ENCODE results near the gene GFPT1.

Gene GFPT1

DNA sequence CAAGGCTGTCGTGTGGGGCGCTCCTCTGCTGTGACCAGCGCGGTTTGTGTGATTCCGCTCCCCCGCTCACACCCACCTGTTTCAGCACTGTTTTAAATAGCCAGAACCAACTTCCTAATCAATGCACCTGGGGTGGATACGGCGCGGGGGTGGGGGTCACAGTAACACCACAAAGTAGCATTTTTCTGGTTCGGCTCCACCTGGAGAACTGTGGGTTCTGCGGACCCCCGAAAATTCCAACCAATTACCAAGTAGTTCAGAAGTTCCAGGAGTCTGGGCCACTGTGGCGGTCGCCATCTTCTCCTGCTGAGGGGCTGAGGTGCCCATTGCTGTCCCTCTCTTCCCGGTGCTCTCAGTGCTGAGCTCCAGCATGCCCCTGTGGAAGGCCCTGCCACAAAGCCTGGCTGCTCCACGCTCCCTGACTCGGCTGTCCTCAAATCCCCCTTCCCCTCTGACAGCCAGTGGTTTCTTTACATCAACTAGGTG, 79.4 kb downstream of the GFPT1 start:
- H3K4me1 ChIP-seq (ENCODE audit: control insufficient read depth, insufficient read depth, low read length) = peaks cover 3% of the 10 kb centered on the region
- H3K27ac ChIP-seq (ENCODE audit: insufficient read depth, low read depth, low read length, poor library complexity, severe bottlenecking) = no peak overlapping the region
- 45 to 46% methylated on average over 17 of the region's 17 CpGs for WGBS, 2 experiments

DNA sequence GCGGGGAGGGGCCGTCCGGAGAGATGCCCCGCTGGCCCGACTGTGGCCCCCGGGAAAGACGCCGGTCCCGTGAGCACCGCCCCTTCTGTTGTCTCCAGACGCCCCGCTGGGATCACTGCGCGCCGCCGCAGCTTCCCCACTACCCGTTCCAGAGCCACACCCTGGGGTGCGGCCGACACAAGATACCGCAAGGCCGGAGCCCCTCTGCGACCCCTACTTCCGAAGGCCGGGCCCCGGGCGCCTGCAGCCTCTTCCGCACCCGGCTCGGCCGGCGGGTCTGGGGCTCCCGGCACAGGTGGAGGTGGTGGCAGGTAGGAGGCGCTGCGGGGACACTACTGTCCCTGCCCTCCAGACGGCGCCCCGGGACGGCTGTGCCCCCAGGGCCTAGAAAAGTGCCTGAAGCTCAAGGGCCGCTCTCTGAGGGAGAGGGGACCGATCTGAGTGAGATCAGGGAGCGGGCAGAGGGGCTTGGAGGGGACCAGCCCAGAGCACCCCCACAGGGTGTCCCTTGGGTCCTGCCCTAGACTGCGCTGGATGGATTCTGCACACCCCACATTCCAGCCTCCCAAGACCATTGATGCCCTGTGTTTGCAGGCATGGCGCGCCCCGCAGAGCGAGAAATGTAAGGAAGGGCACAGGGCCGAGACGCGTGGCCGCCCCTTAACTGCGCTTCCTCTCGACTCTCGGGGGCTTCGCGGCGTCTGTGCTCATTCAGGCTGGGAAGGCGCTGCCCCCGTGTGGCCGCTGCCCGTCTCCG, 80.0 kb downstream of the GFPT1 start:
- peaks cover 3% of the 10 kb centered on the region for H3K4me1 ChIP-seq (ENCODE audit: control insufficient read depth, insufficient read depth, low read length)
- no peak overlapping the region for H3K27ac ChIP-seq (ENCODE audit: insufficient read depth, low read depth, low read length, poor library complexity, severe bottlenecking)
- H3K9me3 ChIP-seq (ENCODE audit: control insufficient read depth, low read length) = no peaks in the 10 kb centered on the region
- no peaks in the 10 kb centered on the region for H3K36me3 ChIP-seq (ENCODE audit: control insufficient read depth, insufficient read depth, low read length)
- peaks cover 29% of the 10 kb centered on the region for H3K27me3 ChIP-seq (ENCODE audit: control insufficient read depth, insufficient read depth, low read length, poor library complexity, severe bottlenecking)
- WGBS, 2 experiments = 1% methylated on average over 61 of the region's 61 CpGs
- H3K4me3 ChIP-seq (ENCODE audit: insufficient read depth, low read depth, low read length) = peak overlapping the region; percentile 36

More for the DNA sequence above, 79.4 kb downstream of the GFPT1 start:
- Histone ChIP-seq H3K9me3 (ENCODE audit: control insufficient read depth, low read length) (no peaks in the 10 kb centered on the region), H3K27me3 (ENCODE audit: control insufficient read depth, insufficient read depth, low read length, poor library complexity, severe bottlenecking) (peaks cover 29% of the 10 kb centered on the region), H3K4me3 (ENCODE audit: insufficient read depth, low read depth, low read length) (peak overlapping the region; percentile 36), H3K36me3 (ENCODE audit: control insufficient read depth, insufficient read depth, low read length) (no peaks in the 10 kb centered on the region)

DNA sequence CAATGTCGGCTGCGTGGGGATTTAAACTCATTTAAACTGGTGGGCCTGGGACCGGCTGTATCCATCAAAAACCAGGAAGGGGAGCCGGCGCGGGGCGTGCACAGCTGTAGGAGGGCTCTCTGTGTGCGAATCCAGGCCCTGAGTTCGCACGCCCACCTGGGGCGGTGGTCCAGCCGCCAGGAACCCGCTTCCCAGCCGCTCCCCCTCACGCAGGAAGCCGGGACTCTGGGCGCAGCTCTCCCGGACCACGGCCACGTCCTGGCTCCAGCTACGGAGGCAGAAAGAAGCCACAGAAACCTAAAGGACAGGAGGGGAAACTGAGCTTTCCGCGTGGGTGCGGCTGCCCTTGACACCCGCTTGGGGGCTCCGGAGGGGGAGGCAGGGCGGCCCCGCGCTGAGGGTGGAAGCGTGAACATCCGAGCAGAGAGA, 80.6 kb downstream of the GFPT1 start:
- no peaks in the 10 kb centered on the region for H3K36me3 ChIP-seq (ENCODE audit: control insufficient read depth, insufficient read depth, low read length)
- peaks cover 3% of the 10 kb centered on the region for H3K4me1 ChIP-seq (ENCODE audit: control insufficient read depth, insufficient read depth, low read length)
- H3K9me3 ChIP-seq (ENCODE audit: control insufficient read depth, low read length) = no peaks in the 10 kb centered on the region
- 2 to 3% methylated on average over 31 of the region's 31 CpGs for WGBS, 2 experiments
- H3K27me3 ChIP-seq (ENCODE audit: control insufficient read depth, insufficient read depth, low read length, poor library complexity, severe bottlenecking) = peaks cover 29% of the 10 kb centered on the region
- peak overlapping the region; percentile 36 for H3K4me3 ChIP-seq (ENCODE audit: insufficient read depth, low read depth, low read length)
- H3K27ac ChIP-seq (ENCODE audit: insufficient read depth, low read depth, low read length, poor library complexity, severe bottlenecking) = no peak overlapping the region

DNA sequence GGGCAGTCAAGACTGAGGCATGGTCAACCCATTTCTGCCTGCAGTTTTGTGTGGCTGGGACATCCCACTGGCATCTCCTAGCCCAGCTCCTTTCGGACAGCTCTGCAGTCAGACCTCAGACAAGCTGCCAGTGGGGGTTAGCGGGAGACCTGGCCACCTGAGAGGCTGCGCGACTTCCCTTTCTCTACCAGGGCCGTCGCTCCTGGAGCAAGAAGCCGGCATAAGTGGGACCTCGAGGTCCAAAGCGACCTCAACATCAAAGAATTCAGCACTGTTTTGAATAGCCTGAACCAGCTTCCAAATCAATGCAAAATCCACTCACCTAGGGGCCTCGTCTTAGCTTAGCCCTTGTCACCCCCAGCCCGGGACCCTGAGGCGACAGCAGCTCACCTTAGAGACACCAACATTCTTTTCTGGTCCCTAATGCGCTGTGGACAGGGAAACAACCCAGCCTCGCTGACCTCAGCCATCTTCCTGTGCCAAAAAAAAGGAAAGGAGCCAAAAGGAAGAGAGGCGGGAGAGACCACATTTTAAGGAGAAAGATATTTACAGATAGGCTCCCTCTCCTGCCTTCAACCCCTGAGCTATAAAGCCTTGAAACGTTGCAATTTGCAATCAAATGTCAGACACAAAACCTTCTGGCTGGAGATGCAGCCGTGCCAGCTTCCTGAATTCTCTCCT, 81.2 kb downstream of the GFPT1 start:
- 48 to 52% methylated on average over 17 of the region's 17 CpGs for WGBS, 2 experiments
- Histone ChIP-seq H3K27me3 (ENCODE audit: control insufficient read depth, insufficient read depth, low read length, poor library complexity, severe bottlenecking) (peaks cover 29% of the 10 kb centered on the region), H3K4me1 (ENCODE audit: control insufficient read depth, insufficient read depth, low read length) (peaks cover 3% of the 10 kb centered on the region), H3K27ac (ENCODE audit: insufficient read depth, low read depth, low read length, poor library complexity, severe bottlenecking) (no peak overlapping the region), H3K4me3 (ENCODE audit: insufficient read depth, low read depth, low read length) (peak overlapping the region; percentile 36), H3K36me3 (ENCODE audit: control insufficient read depth, insufficient read depth, low read length) (no peaks in the 10 kb centered on the region), H3K9me3 (ENCODE audit: control insufficient read depth, low read length) (no peaks in the 10 kb centered on the region)

DNA sequence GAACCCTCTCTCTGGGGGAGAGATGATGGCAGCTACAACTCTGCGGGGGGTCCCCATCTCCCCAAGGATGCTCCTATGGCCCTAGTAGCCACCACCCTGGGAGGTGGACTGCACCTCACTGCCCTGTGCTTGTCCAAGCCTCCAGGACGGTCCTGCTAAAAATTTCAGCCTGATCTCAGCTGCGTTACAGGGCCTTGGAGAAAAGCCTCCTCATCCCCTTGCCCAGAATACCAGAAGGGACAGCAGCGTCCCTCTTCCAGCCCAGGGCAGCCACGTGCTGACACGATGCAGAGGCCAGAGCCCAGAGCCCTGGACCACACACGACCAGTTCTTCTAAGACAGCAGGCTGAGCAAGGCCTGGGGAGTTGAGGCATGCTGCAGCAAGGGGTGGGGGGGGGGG, 81.9 kb downstream of the GFPT1 start:
- Histone ChIP-seq H3K36me3 (ENCODE audit: control insufficient read depth, insufficient read depth, low read length) (no peaks in the 10 kb centered on the region), H3K27me3 (ENCODE audit: control insufficient read depth, insufficient read depth, low read length, poor library complexity, severe bottlenecking) (peaks cover 29% of the 10 kb centered on the region)
- WGBS, 2 experiments = 91 to 93% methylated on average over 7 of the region's 7 CpGs

DNA sequence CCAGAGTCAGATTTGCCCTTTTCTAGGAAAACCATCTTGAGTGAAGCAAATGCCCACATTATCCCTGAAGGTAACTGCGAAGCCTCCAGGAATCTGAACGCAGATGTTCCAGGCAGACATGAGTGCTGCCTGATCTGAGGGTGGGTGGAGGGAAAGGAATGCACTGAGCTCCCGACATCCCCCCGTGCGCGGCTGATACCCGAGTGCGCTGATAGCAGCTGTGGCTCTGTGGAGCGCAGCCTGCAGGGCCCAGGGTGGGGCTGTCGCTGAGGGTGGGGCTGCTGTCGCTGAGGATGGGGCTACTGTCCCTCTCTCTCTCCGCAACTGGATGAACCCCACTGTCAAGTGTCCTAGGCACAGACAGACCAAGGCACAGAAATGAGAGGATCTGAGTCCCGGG, 82.4 kb downstream of the GFPT1 start:
- 90 to 92% methylated on average over 13 of the region's 13 CpGs for WGBS, 2 experiments
- no peaks in the 10 kb centered on the region for H3K9me3 ChIP-seq (ENCODE audit: control insufficient read depth, low read length)
- H3K27ac ChIP-seq (ENCODE audit: insufficient read depth, low read depth, low read length, poor library complexity, severe bottlenecking) = no peak overlapping the region

More for the DNA sequence above, 81.9 kb downstream of the GFPT1 start:
- H3K4me1 ChIP-seq (ENCODE audit: control insufficient read depth, insufficient read depth, low read length) = peaks cover 3% of the 10 kb centered on the region
- H3K4me3 ChIP-seq (ENCODE audit: insufficient read depth, low read depth, low read length) = no peak overlapping the region
- no peak overlapping the region for H3K27ac ChIP-seq (ENCODE audit: insufficient read depth, low read depth, low read length, poor library complexity, severe bottlenecking)
- no peaks in the 10 kb centered on the region for H3K9me3 ChIP-seq (ENCODE audit: control insufficient read depth, low read length)

DNA sequence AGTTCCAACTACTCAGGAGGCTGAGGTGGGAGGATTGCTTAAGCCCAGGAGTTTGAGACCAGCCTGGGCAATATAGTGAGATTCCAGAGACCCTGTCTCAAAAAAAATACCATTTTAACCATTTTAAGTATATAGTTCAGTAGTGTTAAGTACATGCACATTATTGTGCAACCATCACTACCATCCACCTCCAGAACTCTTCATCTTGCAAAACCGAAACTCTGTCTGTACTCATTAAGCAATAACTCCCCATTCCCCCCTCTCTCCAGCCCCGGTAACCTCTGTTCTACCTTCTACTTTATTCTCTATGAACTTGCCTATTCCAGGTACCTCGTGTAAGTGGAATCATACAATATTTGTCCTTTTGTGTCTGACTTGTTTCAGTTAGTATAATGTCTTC, 86.4 kb downstream of the GFPT1 start:
- WGBS, 2 experiments = 90 to 99% methylated on average over 3 of the region's 3 CpGs
- Histone ChIP-seq H3K36me3 (ENCODE audit: control insufficient read depth, insufficient read depth, low read length) (no peaks in the 10 kb centered on the region), H3K4me1 (ENCODE audit: control insufficient read depth, insufficient read depth, low read length) (no peaks in the 10 kb centered on the region), H3K27ac (ENCODE audit: insufficient read depth, low read depth, low read length, poor library complexity, severe bottlenecking) (no peak overlapping the region), H3K27me3 (ENCODE audit: control insufficient read depth, insufficient read depth, low read length, poor library complexity, severe bottlenecking) (peaks cover 8% of the 10 kb centered on the region), H3K4me3 (ENCODE audit: insufficient read depth, low read depth, low read length) (no peak overlapping the region), H3K9me3 (ENCODE audit: control insufficient read depth, low read length) (no peaks in the 10 kb centered on the region)

More for the DNA sequence above, 82.4 kb downstream of the GFPT1 start:
- H3K36me3 ChIP-seq (ENCODE audit: control insufficient read depth, insufficient read depth, low read length) = no peaks in the 10 kb centered on the region
- peaks cover 29% of the 10 kb centered on the region for H3K27me3 ChIP-seq (ENCODE audit: control insufficient read depth, insufficient read depth, low read length, poor library complexity, severe bottlenecking)
- H3K4me1 ChIP-seq (ENCODE audit: control insufficient read depth, insufficient read depth, low read length) = peaks cover 3% of the 10 kb centered on the region
- H3K4me3 ChIP-seq (ENCODE audit: insufficient read depth, low read depth, low read length) = no peak overlapping the region

DNA sequence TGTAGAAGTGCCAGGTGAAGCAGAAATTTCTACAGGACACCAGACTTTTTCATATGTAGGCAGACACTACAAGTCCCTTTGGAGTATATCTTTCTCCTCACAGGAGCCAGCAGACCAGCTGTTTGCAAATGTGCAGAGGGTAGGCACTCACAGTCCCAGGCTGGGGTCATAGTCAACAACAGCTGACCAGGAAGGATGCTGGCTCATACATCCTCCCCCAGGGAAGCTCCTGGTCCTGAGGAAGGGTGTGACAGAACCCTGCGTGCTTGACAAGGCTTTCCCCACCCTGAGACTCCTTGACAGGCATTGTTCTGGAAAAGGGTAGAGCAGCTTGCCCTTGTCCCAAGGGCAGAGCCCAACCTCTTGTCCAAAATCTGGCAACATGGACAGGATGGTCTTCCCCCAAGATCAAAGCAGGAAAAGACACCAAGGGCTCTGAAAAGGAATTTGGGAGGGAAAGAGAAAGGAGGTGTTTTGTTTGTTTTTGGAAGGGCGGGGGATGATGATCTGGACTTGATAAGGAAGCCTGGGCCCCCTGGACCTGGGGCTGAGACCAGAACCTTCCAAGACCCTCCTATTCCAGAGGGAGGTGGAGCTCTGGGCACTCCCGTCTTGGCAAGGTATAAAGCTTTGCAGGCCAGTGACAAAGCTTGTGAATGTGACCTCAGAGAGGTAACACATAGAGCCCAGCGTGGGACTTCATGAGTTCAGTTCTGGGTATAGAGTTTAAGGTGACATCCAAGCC, 87.1 kb downstream of the GFPT1 start:
- Histone ChIP-seq H3K36me3 (ENCODE audit: control insufficient read depth, insufficient read depth, low read length) (no peaks in the 10 kb centered on the region), H3K27ac (ENCODE audit: insufficient read depth, low read depth, low read length, poor library complexity, severe bottlenecking) (no peak overlapping the region), H3K4me1 (ENCODE audit: control insufficient read depth, insufficient read depth, low read length) (no peaks in the 10 kb centered on the region), H3K27me3 (ENCODE audit: control insufficient read depth, insufficient read depth, low read length, poor library complexity, severe bottlenecking) (peaks cover under 1% of the 10 kb centered on the region), H3K4me3 (ENCODE audit: insufficient read depth, low read depth, low read length) (no peak overlapping the region), H3K9me3 (ENCODE audit: control insufficient read depth, low read length) (no peaks in the 10 kb centered on the region)
- WGBS, 2 experiments = 67 to 69% methylated on average over 4 of the region's 4 CpGs

DNA sequence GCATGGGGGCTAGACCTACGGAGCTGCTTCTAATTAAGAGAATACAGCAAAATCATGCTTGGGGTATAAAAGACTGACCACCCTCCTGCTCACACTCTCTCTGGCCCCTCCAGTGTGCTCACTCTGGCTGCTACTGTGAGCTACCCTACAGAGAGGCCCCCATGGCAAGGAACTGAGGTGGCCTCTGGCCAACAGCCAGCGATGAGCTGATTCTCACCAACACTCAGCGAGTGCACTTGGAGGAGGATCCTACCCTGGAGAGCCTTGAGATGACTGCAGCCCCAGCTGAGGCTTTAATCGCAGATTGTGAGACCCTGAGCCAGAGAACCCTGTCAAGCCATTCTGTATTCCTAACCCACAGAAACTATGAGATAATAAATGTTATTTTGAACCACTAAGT, 88.2 kb downstream of the GFPT1 start:
- H3K27ac ChIP-seq (ENCODE audit: insufficient read depth, low read depth, low read length, poor library complexity, severe bottlenecking) = no peak overlapping the region
- H3K36me3 ChIP-seq (ENCODE audit: control insufficient read depth, insufficient read depth, low read length) = no peaks in the 10 kb centered on the region
- H3K27me3 ChIP-seq (ENCODE audit: control insufficient read depth, insufficient read depth, low read length, poor library complexity, severe bottlenecking) = no peaks in the 10 kb centered on the region
- no peaks in the 10 kb centered on the region for H3K9me3 ChIP-seq (ENCODE audit: control insufficient read depth, low read length)
- 90% methylated on average over 3 to 4 of the region's 4 CpGs for WGBS, 2 experiments
- H3K4me1 ChIP-seq (ENCODE audit: control insufficient read depth, insufficient read depth, low read length) = no peaks in the 10 kb centered on the region
- no peak overlapping the region for H3K4me3 ChIP-seq (ENCODE audit: insufficient read depth, low read depth, low read length)

DNA sequence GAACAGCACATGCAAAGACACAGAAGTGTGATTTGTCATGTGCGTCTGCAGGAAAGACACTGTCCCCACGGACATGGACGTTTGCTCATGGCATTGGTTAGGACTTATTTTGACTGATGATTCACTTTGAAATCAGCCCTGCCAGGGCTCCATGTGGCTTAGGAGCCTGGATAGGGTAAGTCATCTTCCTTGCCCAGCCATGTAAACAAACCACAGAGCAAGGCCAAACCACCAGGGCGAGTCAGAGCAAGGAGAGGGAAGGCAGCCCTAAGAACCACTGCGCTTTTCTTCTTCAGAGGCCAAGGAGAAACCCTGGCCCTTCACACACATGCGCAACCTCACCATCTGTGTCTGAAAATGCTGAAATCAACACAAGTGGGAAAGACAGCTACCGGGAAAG, 88.8 kb downstream of the GFPT1 start:
- 89 to 94% methylated on average over 7 of the region's 7 CpGs for WGBS, 2 experiments
- no peaks in the 10 kb centered on the region for H3K27me3 ChIP-seq (ENCODE audit: control insufficient read depth, insufficient read depth, low read length, poor library complexity, severe bottlenecking)
- no peaks in the 10 kb centered on the region for H3K4me1 ChIP-seq (ENCODE audit: control insufficient read depth, insufficient read depth, low read length)
- H3K27ac ChIP-seq (ENCODE audit: insufficient read depth, low read depth, low read length, poor library complexity, severe bottlenecking) = no peak overlapping the region
- no peaks in the 10 kb centered on the region for H3K36me3 ChIP-seq (ENCODE audit: control insufficient read depth, insufficient read depth, low read length)
- no peak overlapping the region for H3K4me3 ChIP-seq (ENCODE audit: insufficient read depth, low read depth, low read length)
- H3K9me3 ChIP-seq (ENCODE audit: control insufficient read depth, low read length) = no peaks in the 10 kb centered on the region
